K562 (cell line): ENCODE measurements around the gene PNP. TPM values are rescaled to one million over a fixed set of nuclear protein-coding genes. Genes with fewer than 3 reads are reported as not detected.

Source experiments
- ATF1 ChIP-seq, 2 experiments: fragments of 450-650 bp in 1 of 2; IDR thresholded peaks; 2 replicates each; pipeline ENCODE4 v1.6.1; 2016; ENCODE audit warnings: missing compliant biosample characterization in 1 of 2, missing genetic modification characterization in 1 of 2
- ELF4 ChIP-seq: fragments of 450-650 bp; formaldehyde crosslinking; IDR thresholded peaks from 2 replicates; pipeline ENCODE4 v1.4.0; 2022; ENCODE audit warnings: missing genetic modification characterization
- PHF8 ChIP-seq: fragments of 200-600 bp; sonication (generic); IDR thresholded peaks from 2 replicates; pipeline ENCODE4 v1.6.1; 2012; ENCODE audit warnings: mixed run types, mild to moderate bottlenecking, inconsistent platforms, low read length, moderate library complexity, borderline replicate concordance
- POLR2AphosphoS2 ChIP-seq: IDR thresholded peaks from 2 replicates; pipeline ENCODE4 v1.6.1; 2012; ENCODE audit warnings: low read length, improper control_type of control experiment
- POLR2B ChIP-seq: fragments of 450-650 bp; IDR thresholded peaks from 2 replicates; pipeline ENCODE4 v1.6.1; 2018; ENCODE audit warnings: low read depth; ENCODE audit not compliant: partially characterized antibody
- POLR3A ChIP-seq: IDR thresholded peaks from 2 replicates; pipeline ENCODE4 v1.6.1; 2011; ENCODE audit warnings: borderline replicate concordance, mild to moderate bottlenecking, moderate library complexity; ENCODE audit not compliant: insufficient read length, insufficient read depth; ENCODE audit errors: extremely low read depth
- RBM25 ChIP-seq: fragments of 200-400 bp; formaldehyde crosslinking; IDR thresholded peaks from 2 replicates; pipeline ENCODE4 v1.6.1; 2018; ENCODE audit warnings: low read length, low read depth, moderate library complexity; ENCODE audit not compliant: severe bottlenecking
- SMAD4 ChIP-seq: fragments of 250-450 bp; sonication (Bioruptor Pico); conservative IDR thresholded peaks from 2 replicates; pipeline ENCODE4 v1.8.0; 2021; ENCODE audit warnings: inconsistent platforms, mild to moderate bottlenecking, moderate library complexity
- SMARCA4 ChIP-seq: fragments of 450-650 bp; IDR thresholded peaks from 2 replicates; pipeline ENCODE4 v1.6.1; 2016
- SRSF9 ChIP-seq: fragments of 200-400 bp; formaldehyde crosslinking; IDR thresholded peaks from 2 replicates; pipeline ENCODE4 v1.6.1; 2017; ENCODE audit warnings: low read depth, low read length, borderline replicate concordance
- TCFL5 ChIP-seq: fragments of 250-450 bp; sonication (Bioruptor Pico); conservative IDR thresholded peaks from 2 replicates; pipeline ENCODE4 v1.6.1; 2021; ENCODE audit warnings: mild to moderate bottlenecking, moderate library complexity, matching md5 sums
- TFAM ChIP-seq: fragments of 250-450 bp; sonication (Bioruptor Pico); conservative IDR thresholded peaks from 2 replicates; pipeline ENCODE4 v1.5.0; 2021; ENCODE audit warnings: mild to moderate bottlenecking, moderate library complexity
- ZC3H4 ChIP-seq: sonication (generic); formaldehyde crosslinking; IDR thresholded peaks from 2 replicates; pipeline ENCODE4 v1.9.0; 2021; ENCODE audit warnings: missing genetic modification reagents, borderline replicate concordance
- ZNF75A ChIP-seq: fragments of 450-650 bp; formaldehyde crosslinking; IDR thresholded peaks from 2 replicates; pipeline ENCODE4 v1.4.0; 2020; ENCODE audit warnings: mild to moderate bottlenecking
- ZNF76 ChIP-seq: fragments of 250-450 bp; sonication (Bioruptor Pico); IDR thresholded peaks from 2 replicates; pipeline ENCODE4 v1.4.0; 2020; ENCODE audit warnings: mild to moderate bottlenecking, moderate library complexity, borderline replicate concordance
- polyA plus RNA-seq, 8 experiments: library from polyadenylated mRNA; depleted of rRNA in 4 of 8; stranded (reverse) in 5 of 8; unstranded in 3 of 8; fragments of >200 nt; fragmentation: Nextera tagmentation in 2 of 8; fragmentation: Illumina TruSeq in 1 of 8; extraction: Ambion mirVana in 2 of 8; extraction: Trizol in 1 of 8; gene quantifications; 2 replicates each; pipeline versions ENCODE4 v1.2.1 to v1.2.3, GENCODE V29; 2011 to 2014; ENCODE audit warnings: inconsistent platforms in 1 of 8, missing spikeins in 1 of 8
- total RNA-seq, 7 experiments: library from RNA; depleted of rRNA in 6 of 7; stranded (reverse); fragments of >200 nt in 6 of 7; fragmentation: Illumina TruSeq in 2 of 7; extraction: Trizol in 2 of 7; gene quantifications; 2 replicates each; pipeline versions ENCODE4 v1.2.1 to v1.2.3, GENCODE V29; 2011 to 2021; ENCODE audit warnings: low replicate concordance in 1 of 7
- TF ChIP-seq, protein P1 (sequence below): fragments of 250-450 bp; sonication (Bioruptor Pico); IDR thresholded peaks from 2 replicates; pipeline ENCODE4 v1.8.0; 2021; ENCODE audit warnings: moderate library complexity, mild to moderate bottlenecking, inconsistent platforms
- TF ChIP-seq, protein P2 (sequence below): fragments of 450-650 bp; IDR thresholded peaks from 2 replicates; pipeline ENCODE4 v1.6.1; 2014; ENCODE audit warnings: low read depth, mild to moderate bottlenecking, moderate library complexity, borderline replicate concordance
- TF ChIP-seq, protein P3 (sequence below): fragments of 150-350 bp; IDR thresholded peaks from 2 replicates; pipeline ENCODE4 v1.6.1; 2014; ENCODE audit warnings: low read depth, mild to moderate bottlenecking, low read length, borderline replicate concordance
- TF ChIP-seq, protein P4 (sequence below): fragments of 200-800 bp; sonication (Bioruptor generic); IDR thresholded peaks from 2 replicates; pipeline ENCODE4 v1.6.1; 2017; ENCODE audit warnings: missing genetic modification characterization, missing compliant biosample characterization

Gene PNP
- total and polyA plus RNA-seq, 9 of the 15 experiments (the other 6 are each of a cell fraction or from before 2014, with no cell fraction given): 92.5 to 288 (median 137) TPM

DNA sequence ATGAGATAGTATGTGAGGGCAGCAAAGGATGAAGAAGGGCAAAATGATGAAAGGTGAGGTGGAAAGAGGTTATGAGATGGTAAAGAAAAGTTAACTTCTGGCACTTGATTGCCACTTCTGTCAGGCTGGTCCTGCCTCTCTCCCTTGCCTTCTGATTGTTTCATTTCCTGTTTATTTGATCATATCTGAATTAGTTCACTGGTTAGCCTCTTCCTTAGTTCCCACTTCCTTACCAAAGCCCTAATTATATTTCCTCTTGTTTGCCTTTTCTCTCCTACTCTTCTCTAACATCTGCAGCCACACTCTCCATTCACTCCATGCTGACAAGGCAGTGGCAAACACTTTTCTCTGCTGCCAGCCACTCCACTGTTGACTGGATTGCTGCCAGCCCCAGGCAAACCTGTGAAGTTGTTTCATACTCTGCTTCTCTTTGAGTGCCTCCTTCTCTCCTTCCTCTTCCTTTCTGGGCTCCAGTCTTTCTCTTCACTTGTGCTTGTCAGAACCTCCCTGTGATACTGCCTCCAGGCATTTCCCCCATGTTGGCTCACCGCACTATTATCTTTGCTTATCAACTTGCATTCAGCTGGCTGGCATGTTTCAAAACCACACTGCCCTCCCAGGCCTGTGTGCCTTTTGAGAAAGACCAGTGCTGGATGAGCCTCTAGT is 8.1 kb downstream of the PNP start (continued):
- TF ChIP-seq, protein P1, sequence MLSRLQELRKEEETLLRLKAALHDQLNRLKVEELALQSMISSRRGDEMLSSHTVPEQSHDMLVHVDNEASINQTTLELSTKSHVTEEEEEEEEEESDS (CRISPR knock-in tag): no peak
- TF ChIP-seq ELF4 (CRISPR knock-in tag): peak; percentile 66; the same call in 1 of the 2 replicates
- no peak for TF ChIP-seq PHF8
- no peak for TF ChIP-seq TCFL5 (CRISPR knock-in tag)
- TF ChIP-seq ATF1 (CRISPR knock-in tag; IDR thresholded peaks at IDR 0.05): no peak
- no peak for TF ChIP-seq ATF1 (tag; IDR thresholded peaks at IDR 0.05)
- TF ChIP-seq SMARCA4: peak; percentile 68
- TF ChIP-seq ZNF75A (CRISPR knock-in tag): no peak
- no peak for TF ChIP-seq ZNF76 (CRISPR knock-in tag)
- TF ChIP-seq, protein P2, sequence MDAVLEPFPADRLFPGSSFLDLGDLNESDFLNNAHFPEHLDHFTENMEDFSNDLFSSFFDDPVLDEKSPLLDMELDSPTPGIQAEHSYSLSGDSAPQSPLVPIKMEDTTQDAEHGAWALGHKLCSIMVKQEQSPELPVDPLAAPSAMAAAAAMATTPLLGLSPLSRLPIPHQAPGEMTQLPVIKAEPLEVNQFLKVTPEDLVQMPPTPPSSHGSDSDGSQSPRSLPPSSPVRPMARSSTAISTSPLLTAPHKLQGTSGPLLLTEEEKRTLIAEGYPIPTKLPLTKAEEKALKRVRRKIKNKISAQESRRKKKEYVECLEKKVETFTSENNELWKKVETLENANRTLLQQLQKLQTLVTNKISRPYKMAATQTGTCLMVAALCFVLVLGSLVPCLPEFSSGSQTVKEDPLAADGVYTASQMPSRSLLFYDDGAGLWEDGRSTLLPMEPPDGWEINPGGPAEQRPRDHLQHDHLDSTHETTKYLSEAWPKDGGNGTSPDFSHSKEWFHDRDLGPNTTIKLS: no peak
- TF ChIP-seq POLR2B: peak; percentile 37
- no peak for TF ChIP-seq RBM25
- TF ChIP-seq, protein P3, sequence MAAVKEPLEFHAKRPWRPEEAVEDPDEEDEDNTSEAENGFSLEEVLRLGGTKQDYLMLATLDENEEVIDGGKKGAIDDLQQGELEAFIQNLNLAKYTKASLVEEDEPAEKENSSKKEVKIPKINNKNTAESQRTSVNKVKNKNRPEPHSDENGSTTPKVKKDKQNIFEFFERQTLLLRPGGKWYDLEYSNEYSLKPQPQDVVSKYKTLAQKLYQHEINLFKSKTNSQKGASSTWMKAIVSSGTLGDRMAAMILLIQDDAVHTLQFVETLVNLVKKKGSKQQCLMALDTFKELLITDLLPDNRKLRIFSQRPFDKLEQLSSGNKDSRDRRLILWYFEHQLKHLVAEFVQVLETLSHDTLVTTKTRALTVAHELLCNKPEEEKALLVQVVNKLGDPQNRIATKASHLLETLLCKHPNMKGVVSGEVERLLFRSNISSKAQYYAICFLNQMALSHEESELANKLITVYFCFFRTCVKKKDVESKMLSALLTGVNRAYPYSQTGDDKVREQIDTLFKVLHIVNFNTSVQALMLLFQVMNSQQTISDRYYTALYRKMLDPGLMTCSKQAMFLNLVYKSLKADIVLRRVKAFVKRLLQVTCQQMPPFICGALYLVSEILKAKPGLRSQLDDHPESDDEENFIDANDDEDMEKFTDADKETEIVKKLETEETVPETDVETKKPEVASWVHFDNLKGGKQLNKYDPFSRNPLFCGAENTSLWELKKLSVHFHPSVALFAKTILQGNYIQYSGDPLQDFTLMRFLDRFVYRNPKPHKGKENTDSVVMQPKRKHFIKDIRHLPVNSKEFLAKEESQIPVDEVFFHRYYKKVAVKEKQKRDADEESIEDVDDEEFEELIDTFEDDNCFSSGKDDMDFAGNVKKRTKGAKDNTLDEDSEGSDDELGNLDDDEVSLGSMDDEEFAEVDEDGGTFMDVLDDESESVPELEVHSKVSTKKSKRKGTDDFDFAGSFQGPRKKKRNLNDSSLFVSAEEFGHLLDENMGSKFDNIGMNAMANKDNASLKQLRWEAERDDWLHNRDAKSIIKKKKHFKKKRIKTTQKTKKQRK: no peak
- no peak for TF ChIP-seq TFAM (CRISPR knock-in tag)
- no peak for TF ChIP-seq SMAD4 (CRISPR knock-in tag)
- TF ChIP-seq SRSF9: no peak
- TF ChIP-seq POLR3A: no peak
- TF ChIP-seq POLR2AphosphoS2: no peak
- TF ChIP-seq, protein P4, sequence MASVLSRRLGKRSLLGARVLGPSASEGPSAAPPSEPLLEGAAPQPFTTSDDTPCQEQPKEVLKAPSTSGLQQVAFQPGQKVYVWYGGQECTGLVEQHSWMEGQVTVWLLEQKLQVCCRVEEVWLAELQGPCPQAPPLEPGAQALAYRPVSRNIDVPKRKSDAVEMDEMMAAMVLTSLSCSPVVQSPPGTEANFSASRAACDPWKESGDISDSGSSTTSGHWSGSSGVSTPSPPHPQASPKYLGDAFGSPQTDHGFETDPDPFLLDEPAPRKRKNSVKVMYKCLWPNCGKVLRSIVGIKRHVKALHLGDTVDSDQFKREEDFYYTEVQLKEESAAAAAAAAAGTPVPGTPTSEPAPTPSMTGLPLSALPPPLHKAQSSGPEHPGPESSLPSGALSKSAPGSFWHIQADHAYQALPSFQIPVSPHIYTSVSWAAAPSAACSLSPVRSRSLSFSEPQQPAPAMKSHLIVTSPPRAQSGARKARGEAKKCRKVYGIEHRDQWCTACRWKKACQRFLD (CRISPR knock-in tag): no peak; the same call in 1 of the 2 replicates
- no peak for TF ChIP-seq ZC3H4
